Measurements from ENCODE around the gene AKAP12.

Gene AKAP12

GRCh38 chr6:151357758-151358436 is 118.1 kb downstream of the AKAP12 start:
- TF ChIP-seq, protein P1, sequence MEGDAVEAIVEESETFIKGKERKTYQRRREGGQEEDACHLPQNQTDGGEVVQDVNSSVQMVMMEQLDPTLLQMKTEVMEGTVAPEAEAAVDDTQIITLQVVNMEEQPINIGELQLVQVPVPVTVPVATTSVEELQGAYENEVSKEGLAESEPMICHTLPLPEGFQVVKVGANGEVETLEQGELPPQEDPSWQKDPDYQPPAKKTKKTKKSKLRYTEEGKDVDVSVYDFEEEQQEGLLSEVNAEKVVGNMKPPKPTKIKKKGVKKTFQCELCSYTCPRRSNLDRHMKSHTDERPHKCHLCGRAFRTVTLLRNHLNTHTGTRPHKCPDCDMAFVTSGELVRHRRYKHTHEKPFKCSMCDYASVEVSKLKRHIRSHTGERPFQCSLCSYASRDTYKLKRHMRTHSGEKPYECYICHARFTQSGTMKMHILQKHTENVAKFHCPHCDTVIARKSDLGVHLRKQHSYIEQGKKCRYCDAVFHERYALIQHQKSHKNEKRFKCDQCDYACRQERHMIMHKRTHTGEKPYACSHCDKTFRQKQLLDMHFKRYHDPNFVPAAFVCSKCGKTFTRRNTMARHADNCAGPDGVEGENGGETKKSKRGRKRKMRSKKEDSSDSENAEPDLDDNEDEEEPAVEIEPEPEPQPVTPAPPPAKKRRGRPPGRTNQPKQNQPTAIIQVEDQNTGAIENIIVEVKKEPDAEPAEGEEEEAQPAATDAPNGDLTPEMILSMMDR (IDR thresholded peaks at IDR 0.05; ENCODE audit: extremely low read depth, missing control alignments): no peak
- DNase-seq (ENCODE audit: low spot score): no peak

DNA sequence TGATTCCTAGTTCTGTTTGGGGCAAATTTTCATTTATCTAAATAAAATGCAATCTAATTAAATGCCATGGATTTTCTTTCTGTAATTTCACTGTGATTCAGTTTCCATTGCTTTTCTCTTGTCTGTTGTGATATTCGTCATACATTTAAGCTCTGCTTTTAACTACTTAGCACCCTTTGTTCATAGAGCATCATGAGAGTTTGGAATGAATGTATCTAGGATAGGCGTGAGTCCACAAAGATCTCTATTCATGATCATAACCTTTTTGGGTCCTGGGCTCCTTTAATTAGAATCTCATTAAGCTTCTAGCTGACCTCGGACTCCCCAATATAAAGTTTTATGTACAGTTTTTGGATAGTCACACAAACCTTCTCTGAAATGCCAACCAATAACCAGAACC is 118.7 kb downstream of the AKAP12 start:
- no peak for DNase-seq (ENCODE audit: low spot score)
- TF ChIP-seq, protein P1 (IDR thresholded peaks at IDR 0.05; ENCODE audit: extremely low read depth, missing control alignments): no peak

- TF ChIP-seq, protein P1 (IDR thresholded peaks at IDR 0.05; ENCODE audit: extremely low read depth, missing control alignments): no peak
- DNase-seq (ENCODE audit: low spot score): no peak
Measured at GRCh38 chr6:151359486-151359885, 119.7 kb downstream of the AKAP12 start.

DNA sequence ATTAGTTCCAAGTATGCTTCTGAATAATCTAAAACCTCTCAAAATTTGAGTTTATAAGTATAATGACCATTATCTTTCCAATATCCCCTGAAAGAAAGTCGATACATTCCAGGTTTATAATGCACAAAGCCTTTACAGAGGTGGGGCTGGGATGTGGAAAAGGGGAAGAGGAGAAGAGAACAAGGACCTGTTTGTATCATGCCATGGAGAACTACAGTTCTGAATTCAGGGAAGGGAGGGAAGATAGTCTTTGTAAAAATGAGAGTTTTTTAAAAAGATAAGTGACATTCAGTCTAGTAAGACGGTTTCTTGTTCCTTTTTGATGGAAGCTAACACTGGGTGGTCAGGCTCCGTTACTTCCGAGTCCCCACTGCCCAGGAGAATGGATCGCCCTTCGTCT is 125.5 kb downstream of the AKAP12 start:
- TF ChIP-seq, protein P1 (IDR thresholded peaks at IDR 0.05; ENCODE audit: extremely low read depth, missing control alignments): no peak
- DNase-seq (ENCODE audit: low spot score): no peak

DNA sequence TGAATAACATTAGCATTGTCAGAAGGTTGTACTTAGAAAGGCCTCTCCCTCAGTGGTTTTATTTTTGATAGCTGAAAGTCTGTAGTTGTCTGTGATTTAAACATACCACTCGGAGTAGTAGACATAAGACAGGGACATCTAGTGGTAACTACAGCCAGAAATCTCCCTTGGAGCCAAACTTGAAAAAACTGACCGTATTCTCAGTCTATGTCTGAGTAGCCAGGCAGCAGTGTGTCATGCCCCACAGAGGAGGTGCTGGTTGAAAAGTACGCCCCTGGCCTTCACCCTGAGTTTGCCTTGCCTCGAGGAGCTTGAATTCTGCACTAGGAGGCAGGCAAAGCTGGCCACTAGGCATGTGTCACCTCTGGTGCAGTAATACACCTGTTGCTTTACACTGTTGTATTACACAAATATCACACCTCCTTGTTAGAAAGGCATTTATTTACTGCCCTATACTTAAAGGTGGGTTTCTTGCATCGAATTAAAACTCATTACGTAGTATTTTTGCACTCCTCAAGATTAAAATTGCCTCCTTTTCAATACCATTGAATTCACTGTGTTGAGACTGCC is 130.8 kb downstream of the AKAP12 start:
- no peak for DNase-seq (ENCODE audit: low spot score)
- TF ChIP-seq, protein P1 (IDR thresholded peaks at IDR 0.05; ENCODE audit: extremely low read depth, missing control alignments): no peak

DNA sequence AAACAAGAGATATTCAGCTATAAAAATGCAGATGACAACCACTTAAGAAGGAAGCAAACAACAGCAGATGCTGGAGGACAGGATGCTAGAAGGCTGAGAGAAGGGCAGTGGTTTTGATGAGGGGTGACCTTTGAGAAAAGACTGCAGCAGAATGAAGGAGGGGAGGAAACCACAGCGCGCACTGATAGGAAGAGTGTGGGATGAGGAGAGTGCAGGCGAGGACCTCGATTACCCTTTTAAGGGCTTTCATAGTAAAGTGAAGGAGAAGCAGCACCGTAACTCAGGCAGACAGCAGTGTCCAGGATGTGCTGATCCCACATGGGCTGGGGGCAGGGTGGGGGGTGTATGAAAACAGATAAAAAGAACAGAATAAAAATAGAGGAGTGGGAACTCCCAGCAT is 132.4 kb downstream of the AKAP12 start:
- DNase-seq (ENCODE audit: low spot score): no peak
- TF ChIP-seq, protein P1 (IDR thresholded peaks at IDR 0.05; ENCODE audit: extremely low read depth, missing control alignments): no peak

GRCh38 chr6:151374036-151374683 is 134.4 kb downstream of the AKAP12 start:
- no peak for DNase-seq (ENCODE audit: low spot score)
- TF ChIP-seq, protein P1 (IDR thresholded peaks at IDR 0.05; ENCODE audit: extremely low read depth, missing control alignments): no peak
